NOMO-1 treated with dmso at 0.1 percent for 144 hours (cell line): Measurements from ENCODE around the gene OR4B1.
"Not testable (repeated sequence)": the region's sequence is repeated elsewhere in the genome, so short reads cannot be mapped to it uniquely, and the experiment has no call there.

ENCODE experiments used
- DNase-seq: peaks from one replicate; lab custom pipeline; 2025; ENCODE audit not compliant: unreplicated experiment; lab: John Stamatoyannopoulos, UW

The OR4B1 gene

GRCh38 chr11:48216510-48216909 lies at the start of gene OR4B1:
TSS of gene OR4B1 (plus strand) at chr11:48216810. CDS start at chr11:48216810, 0 bp downstream.
- no peak for DNase-seq

GRCh38 chr11:48167380-48167779 lies 49.2 kb upstream of the OR4B1 start:
- DNase-seq = no peak

DNA sequence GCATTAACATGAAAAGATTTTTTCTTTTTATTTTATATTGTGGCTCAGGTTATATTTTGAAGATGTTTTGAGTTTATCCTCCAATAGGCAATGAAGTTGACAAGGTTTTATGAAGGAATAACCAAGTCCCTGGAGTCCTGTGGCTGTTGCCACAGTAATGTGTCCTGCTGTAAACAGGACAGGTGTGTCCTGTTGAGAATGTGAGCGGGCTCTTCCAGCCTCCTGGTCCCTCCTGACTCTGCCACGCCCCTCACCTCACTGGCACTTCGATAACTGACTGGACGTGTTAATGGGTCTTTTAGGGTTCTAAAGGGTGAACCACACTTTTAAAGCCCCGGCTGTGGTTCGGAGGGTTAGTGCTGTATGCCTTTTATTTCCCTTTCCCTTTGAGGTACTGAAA lies 47.8 kb upstream of the OR4B1 start:
- DNase-seq = no peak

- no peak for DNase-seq
Observed at GRCh38 chr11:48169259-48169658, 47.4 kb upstream of the OR4B1 start.

GRCh38 chr11:48169717-48170116 lies 46.9 kb upstream of the OR4B1 start:
- DNase-seq = no peak

- no peak for DNase-seq
Observed at GRCh38 chr11:48170241-48171233, 46.1 kb upstream of the OR4B1 start.

GRCh38 chr11:48172818-48173609 lies 43.6 kb upstream of the OR4B1 start:
- DNase-seq = no peak

DNA sequence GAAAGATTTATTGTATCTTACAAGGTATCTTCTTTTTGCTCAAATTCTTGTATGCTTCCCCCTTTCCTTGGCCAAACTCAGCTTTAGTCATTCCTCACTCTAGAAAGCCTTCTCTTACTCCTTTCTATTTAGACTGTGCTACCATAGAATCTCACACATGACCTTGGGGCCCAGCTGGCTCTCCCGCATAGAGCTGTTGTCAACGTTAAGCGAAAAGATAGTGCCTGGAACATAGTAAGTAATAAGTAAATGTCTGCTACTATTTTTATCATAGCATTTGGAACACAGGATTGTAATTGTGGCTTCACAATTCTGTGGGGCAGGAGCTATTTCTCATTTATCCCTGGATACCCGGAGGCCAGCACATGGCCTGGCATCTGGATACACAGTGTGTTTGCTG lies 38.9 kb upstream of the OR4B1 start:
- DNase-seq = no peak

GRCh38 chr11:48180627-48181026 lies 36.0 kb upstream of the OR4B1 start:
- DNase-seq = no peak

DNA sequence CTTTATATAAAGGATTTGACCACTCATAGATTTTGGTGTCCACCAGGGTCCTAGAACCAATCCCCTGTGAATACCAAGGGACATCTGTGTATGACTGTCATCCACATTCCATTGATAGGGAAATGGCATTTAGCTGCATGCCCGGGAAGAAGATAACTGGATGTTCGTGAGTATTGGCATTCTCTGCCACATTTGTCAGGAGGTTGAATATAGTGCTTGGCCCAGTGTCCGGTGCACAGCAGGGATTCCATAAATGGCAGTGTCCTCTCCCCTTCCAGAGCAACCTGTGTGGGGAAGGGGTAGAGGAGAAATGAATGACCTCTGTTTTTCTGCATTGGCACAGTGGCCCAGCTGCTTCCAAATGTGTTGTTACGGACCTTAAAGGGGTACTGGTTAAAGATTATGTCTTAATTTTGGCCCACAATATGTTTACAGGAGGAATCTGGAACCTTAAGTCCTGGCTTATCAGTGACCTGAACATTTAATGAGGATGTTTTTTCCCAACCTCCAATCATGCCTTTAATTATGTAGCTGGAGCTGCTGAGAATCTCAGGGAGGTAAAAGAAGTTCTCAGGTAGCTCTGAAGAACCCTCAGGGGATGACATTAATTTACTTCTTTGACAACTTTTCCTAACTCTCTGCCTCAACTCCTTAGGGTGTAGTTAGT lies 33.6 kb upstream of the OR4B1 start:
- no peak for DNase-seq

DNA sequence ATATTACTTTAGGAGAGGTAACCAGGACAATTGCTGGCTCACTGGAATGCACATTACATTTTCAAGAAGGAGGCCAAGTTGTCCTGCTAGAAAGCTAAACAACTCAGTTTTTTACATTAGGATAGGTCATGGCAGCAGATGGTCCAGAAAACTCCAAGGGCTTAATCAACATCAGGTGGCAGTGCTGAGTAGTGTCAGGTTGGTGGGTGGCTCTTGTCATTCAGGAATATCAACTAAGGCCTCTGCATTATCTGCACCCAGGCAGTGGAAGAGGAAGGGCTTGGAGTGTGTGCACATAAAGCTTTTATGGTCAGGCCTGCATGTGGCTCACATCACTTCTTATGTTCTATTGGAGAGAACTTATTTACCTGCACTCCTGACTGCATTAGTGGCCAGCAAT lies 32.2 kb upstream of the OR4B1 start:
- no peak for DNase-seq

DNA sequence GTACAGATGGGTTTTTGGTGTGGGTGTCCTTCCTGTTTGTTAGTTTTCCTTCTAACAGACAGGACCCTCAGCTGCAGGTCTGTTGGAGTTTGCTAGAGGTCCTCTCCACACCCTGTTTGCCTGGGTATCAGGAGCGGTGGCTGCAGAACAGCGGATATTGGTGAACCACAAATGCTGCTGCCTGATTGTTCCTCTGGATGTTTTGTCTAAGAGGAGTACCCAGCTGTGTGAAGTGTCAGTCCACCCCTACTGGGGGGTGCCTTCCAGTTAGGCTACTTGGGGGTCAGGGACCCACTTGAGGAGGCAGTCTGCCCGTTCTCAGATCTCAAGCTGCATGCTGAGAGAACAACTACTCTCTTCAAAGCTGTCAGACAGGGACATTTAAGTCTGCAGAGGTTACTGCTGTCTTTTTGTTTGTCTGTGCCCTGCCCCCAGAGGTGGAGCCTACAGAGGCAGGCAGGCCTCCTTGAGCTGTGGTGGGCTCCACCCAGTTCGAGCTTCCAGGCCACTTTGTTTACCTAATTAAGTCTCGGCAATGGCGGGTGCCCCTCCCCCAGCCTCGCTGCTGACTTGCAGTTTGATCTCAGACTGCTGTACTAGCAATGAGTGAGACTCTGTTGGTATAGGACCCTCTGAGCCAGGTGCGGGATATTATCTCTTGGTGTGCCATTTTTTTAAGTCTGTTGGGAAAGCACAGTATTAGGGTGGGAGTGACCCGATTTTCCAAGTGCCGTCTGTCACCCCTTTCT lies 25.5 kb upstream of the OR4B1 start:
- DNase-seq = not testable (repeated sequence)

GRCh38 chr11:48193876-48194275 lies 22.7 kb upstream of the OR4B1 start:
- no peak for DNase-seq

GRCh38 chr11:48207881-48208280 lies 8.7 kb upstream of the OR4B1 start:
- no peak for DNase-seq

GRCh38 chr11:48210052-48210451 lies 6.6 kb upstream of the OR4B1 start:
- no peak for DNase-seq

GRCh38 chr11:48228761-48229160 lies 12.2 kb downstream of the OR4B1 start:
- no peak for DNase-seq

DNA sequence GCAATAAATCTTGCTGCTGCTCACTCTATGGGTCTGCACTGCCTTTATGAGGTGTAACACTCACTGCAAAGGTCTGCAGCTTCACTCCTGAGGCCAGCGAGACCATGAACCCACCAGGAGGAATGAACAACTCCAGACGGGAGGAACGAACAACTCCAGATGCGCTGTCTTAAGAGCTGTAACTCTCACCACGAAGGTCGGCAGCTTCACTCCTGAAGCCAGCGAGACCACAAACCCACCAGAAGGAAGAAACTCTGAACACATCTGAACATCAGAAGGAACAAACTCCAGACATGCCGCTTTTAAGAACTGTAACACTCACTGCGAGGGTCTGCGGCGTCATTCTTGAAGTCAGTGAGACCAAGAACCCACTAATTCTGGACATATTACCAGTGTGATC lies 13.4 kb downstream of the OR4B1 start:
- not testable (repeated sequence) for DNase-seq

GRCh38 chr11:48237727-48238126 lies 21.1 kb downstream of the OR4B1 start:
- DNase-seq = no peak

GRCh38 chr11:48242501-48242900 lies 25.9 kb downstream of the OR4B1 start:
- DNase-seq = no peak

DNA sequence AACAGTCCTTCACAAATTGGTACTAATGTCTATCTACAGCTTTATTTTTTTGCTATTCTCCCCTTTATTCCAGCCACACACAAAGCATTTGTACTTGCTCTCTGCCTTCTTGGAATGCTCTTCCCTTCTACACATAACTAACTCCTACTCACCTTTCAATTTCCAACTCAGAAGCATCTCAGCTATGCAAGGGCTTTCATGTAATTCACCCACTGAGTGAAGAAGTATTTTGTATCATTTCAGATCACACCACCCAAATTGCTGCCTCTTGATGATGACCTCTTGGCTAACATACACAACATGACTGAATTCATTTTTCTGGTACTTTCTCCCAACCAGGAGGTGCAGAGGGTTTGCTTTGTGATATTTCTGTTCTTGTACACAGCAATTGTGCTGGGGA lies 28.2 kb downstream of the OR4B1 start, which contains the start of gene OR4X2:
Gene OR4X2, plus strand, starts transcription at position 301 of the 400 bp plus-strand sequence. Its CDS starts 0 bp downstream, at position 301.
- DNase-seq = no peak

GRCh38 chr11:48248902-48249301 lies 32.3 kb downstream of the OR4B1 start:
- no peak for DNase-seq
